ENCODE data around the gene LIX1. TPM values are rescaled to one million over a fixed set of nuclear protein-coding genes. Genes with fewer than 3 reads are reported as not detected.

LIX1 gene
- total and polyA plus RNA-seq, 7 donors = under 0.01 to 0.03 TPM; not detected in 5

GRCh38 chr5:97162045-97162444 is 19.6 kb upstream of the LIX1 start:
- 22 to 28% (median 24%) methylated on average over 4 of the region's 4 CpGs for whole genome bisulfite sequencing, 3 donors
- Histone ChIP-seq H3K4me3 (no peak overlapping the region), H3K27ac (no peak overlapping the region), H3K27me3 (ENCODE audit: insufficient read depth in 3 of 3, low read length in 2 of 3) (no peaks in the 10 kb centered on the region), H3K4me1 (no peaks in the 10 kb centered on the region), H3K9me3 (peaks cover 12% of the 10 kb centered on the region), H3K36me3 (ENCODE audit: insufficient read depth in 1 of 2, low read depth in 1 of 2) (peaks cover 0 to 71% of the 10 kb centered on the region in 2 donors)
- TF ChIP-seq CTCF (IDR thresholded peaks at IDR 0.05) = peak; percentile 88
- DNase-seq = no peak
- intact Hi-C loops (cut with DNase I) = loop anchor here (2.0 to 10.0 kb wide), 8 partner anchors 115 to 550 kb away; no protein-coding TSS in a partner anchor
- peak; percentile 63 to 84 (median 70) for ATAC-seq

GRCh38 chr5:97157689-97158088 is 15.3 kb upstream of the LIX1 start:
- peaks cover 12% of the 10 kb centered on the region for H3K9me3 ChIP-seq
- no peak for DNase-seq
- H3K27me3 ChIP-seq (ENCODE audit: insufficient read depth in 3 of 3, low read length in 2 of 3) = no peaks in the 10 kb centered on the region
- ATAC-seq = no peak
- intact Hi-C loops (cut with DNase I) = no loop called here
- H3K4me3 ChIP-seq = no peak overlapping the region
- no peak for TF ChIP-seq CTCF (IDR thresholded peaks at IDR 0.05)
- H3K27ac ChIP-seq = no peak overlapping the region
- peaks cover 0 to 28% of the 10 kb centered on the region in 2 donors for H3K36me3 ChIP-seq (ENCODE audit: insufficient read depth in 1 of 2, low read depth in 1 of 2)
- 93 to 98% (median 95%) methylated on average over 2 of the region's 2 CpGs for WGBS, 3 donors
- H3K4me1 ChIP-seq = no peaks in the 10 kb centered on the region

DNA sequence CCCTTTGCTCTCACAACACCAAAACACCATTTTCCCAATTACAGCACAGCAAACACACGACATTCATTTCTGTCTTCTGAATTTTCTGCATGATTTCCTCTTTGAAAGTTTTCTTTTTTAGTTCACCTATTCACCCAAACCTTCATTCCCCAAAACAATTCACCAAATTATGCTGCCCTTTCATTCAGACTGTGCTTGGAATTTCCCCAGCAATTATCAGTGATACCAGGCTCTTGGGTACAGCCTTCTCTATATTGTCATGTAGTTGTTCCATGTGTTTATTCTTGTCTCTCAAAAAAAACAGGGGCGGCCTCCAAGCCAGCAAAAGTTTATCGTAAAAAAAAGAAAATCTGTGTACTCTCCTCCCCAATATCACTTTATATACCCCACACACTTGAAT is 9.0 kb upstream of the LIX1 start:
- intact Hi-C loops (cut with DNase I) = no loop called here
- no peak for TF ChIP-seq CTCF (IDR thresholded peaks at IDR 0.05)
- no peak for DNase-seq

DNA sequence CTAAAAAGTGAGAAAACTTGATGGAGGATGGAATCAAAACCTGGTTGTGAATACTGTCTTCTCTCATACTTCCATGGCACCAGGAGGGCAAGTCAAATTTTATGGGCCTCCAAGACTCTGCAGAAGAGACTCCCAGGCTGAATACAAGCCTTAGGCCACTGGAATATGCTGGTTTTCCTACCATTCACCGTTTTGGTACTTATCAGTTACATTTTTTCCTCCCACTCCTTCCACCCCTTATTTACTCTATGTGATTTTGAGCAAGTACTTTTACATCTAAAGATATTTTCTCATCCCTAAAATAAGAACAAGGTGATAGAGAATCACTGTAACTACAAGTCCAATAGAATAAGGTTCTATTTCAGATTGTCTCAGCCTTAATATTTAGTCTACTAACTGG is 8.0 kb upstream of the LIX1 start:
- WGBS, 3 donors = 62 to 85% (median 76%) methylated on average over 1 of the region's 1 CpG
- TF ChIP-seq CTCF (IDR thresholded peaks at IDR 0.05) = no peak
- Histone ChIP-seq H3K27me3 (ENCODE audit: insufficient read depth in 3 of 3, low read length in 2 of 3) (no peaks in the 10 kb centered on the region), H3K9me3 (no peaks in the 10 kb centered on the region), H3K4me3 (no peak overlapping the region), H3K4me1 (no peaks in the 10 kb centered on the region), H3K36me3 (ENCODE audit: insufficient read depth in 1 of 2, low read depth in 1 of 2) (no peaks in the 10 kb centered on the region), H3K27ac (no peak overlapping the region)
- intact Hi-C loops (cut with DNase I) = no loop called here
- DNase-seq (no peak), ATAC-seq (no peak)

More for the DNA sequence above, 9.0 kb upstream of the LIX1 start:
- H3K4me3 ChIP-seq = no peak overlapping the region
- no peak overlapping the region for H3K27ac ChIP-seq
- H3K9me3 ChIP-seq = no peaks in the 10 kb centered on the region
- no peaks in the 10 kb centered on the region for H3K36me3 ChIP-seq (ENCODE audit: insufficient read depth in 1 of 2, low read depth in 1 of 2)
- WGBS, 3 donors = 86 to 89% (median 88%) methylated on average over 3 of the region's 3 CpGs
- H3K27me3 ChIP-seq (ENCODE audit: insufficient read depth in 3 of 3, low read length in 2 of 3) = no peaks in the 10 kb centered on the region
- no peaks in the 10 kb centered on the region for H3K4me1 ChIP-seq
- no peak for ATAC-seq

DNA sequence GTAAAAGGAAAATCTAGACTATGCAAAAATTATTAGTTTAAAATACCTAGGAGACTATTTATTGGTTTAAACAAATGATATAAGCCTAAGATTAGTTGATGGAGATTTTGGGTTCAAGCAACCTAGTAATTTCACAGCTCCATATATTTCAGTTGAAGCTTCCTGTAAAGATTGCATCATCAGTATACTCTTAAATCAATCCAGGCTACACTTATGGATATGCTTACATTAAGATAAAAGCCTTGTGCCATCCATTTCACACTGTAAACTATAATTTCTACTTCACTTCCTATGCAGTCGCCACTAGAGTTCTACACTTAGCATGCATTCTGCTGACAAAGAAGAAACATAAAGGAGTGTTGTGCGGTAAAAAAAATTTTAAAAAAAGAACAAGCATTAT is 7.3 kb upstream of the LIX1 start:
- no peak for TF ChIP-seq CTCF (IDR thresholded peaks at IDR 0.05)
- Histone ChIP-seq H3K36me3 (ENCODE audit: insufficient read depth in 1 of 2, low read depth in 1 of 2) (no peaks in the 10 kb centered on the region), H3K27me3 (ENCODE audit: insufficient read depth in 3 of 3, low read length in 2 of 3) (no peaks in the 10 kb centered on the region), H3K9me3 (no peaks in the 10 kb centered on the region), H3K27ac (no peak overlapping the region), H3K4me1 (no peaks in the 10 kb centered on the region), H3K4me3 (no peak overlapping the region)
- no peak for ATAC-seq
- no peak for DNase-seq
- intact Hi-C loops (cut with DNase I) = no loop called here
- 89 to 93% (median 92%) methylated on average over 2 of the region's 2 CpGs for WGBS, 3 donors
